AML-193 (cell line): ENCODE results near the gene CHCHD6.

Experiments
- DNase-seq, 2 experiments: peaks; one replicate each; lab custom pipeline; 2025; lab: John Stamatoyannopoulos, UW

CHCHD6 gene

GRCh38 chr3:126994661-126995245, 290.7 kb downstream of the CHCHD6 start:
- no peak for DNase-seq

GRCh38 chr3:126995254-126995780, 291.3 kb downstream of the CHCHD6 start:
- DNase-seq, result no peak

DNA sequence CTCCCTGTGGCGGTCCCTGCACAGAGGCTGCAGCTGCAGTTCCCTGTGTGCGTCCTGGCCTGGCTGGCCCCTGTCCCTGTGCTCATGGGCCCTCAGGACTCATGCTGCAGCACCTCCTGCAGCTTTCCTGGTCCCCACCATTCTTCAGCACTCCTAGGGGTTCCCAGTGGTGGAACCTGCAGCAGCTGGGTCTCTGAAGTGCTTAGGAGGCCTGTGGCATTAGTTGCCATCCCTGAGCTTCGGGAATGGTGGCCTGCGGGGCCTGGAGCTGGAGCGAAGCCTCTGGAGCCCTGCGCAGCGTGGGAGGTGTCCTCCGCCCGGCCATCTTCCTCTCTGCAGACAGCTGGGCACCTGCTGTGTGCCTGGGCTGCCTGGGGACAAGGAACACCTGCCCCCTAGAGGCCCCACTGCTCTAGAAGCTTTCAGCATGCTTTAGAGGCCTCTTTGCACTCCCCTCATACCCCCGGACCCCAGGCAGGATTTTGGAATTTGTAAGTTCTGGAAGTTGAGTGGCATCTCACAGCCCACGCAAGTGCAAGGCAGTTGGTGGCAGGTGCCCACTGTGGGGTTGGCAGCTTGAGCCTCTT, 292.0 kb downstream of the CHCHD6 start:
- DNase-seq, result peak in 1 of 2 experiments; percentile 15

- DNase-seq, result no peak
Observed at GRCh38 chr3:126996905-126997304, 292.9 kb downstream of the CHCHD6 start.

DNA sequence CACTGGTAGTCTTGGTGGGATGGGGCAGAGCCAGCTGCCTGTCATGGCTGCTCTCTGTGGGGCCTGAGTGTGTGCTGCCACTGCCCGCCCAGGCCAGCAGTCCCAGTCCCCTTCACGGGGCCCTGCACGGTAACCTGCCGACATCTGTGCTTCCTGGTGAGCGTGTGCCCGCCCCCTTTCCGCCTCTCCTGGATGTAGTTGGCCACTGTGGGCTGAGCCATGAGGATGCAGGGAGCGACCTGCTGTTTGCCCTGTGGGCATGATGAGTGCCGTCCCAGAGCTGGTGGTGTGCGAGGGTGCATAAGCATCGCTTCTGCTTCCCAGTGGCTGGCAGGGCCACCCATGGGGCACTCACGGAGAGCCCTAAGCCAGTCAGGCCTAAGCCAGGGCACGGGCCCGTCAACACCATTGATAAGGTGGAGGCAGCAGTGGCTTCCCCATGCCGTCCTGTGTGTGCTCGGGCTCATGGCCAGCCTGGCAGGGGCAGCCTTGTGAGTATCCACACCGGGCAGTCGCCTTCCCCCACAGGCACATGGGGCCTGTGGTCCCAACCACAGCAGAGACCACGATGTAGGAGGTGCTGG, 293.5 kb downstream of the CHCHD6 start:
- no peak for DNase-seq

DNA sequence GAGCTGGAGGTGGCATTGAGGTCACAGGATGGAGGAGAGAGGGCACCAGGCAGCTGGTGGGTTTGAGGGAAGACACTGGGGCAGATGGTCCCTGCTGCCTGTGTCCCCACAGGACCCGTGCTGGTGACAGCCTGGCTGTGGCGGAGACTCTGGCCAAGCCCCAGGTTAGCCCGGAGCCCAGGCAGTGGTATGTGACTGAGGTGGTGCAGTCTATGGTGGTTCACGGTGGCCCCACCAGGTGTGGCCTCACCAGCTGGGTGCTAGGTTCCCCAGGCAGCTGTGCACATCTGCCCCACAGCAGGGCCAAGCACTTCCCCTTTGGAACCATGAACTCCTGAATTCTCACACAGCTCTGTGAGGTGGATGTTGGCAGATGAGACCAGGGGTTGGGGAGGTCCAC, 294.3 kb downstream of the CHCHD6 start:
- no peak for DNase-seq

DNA sequence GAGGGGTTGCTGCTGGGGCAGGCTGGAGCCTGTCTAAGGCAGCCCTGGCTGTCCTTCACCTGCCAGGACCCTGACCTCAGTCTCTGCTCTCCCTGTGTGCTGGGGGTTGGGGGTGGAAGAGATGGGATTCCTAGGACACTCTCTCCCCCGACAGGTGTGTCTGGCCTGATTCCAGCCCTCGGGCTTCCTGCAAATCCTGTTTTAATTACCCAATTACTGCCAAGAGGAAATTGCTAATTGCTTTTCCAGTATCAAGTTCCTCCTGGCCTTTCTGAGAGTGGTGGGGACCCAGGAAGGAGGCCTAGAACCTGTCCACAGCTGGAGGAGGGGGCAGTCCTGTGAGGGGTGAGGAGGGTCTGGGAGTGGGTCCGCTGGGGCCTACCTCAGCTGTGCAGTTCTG, 294.7 kb downstream of the CHCHD6 start:
- no peak for DNase-seq

DNA sequence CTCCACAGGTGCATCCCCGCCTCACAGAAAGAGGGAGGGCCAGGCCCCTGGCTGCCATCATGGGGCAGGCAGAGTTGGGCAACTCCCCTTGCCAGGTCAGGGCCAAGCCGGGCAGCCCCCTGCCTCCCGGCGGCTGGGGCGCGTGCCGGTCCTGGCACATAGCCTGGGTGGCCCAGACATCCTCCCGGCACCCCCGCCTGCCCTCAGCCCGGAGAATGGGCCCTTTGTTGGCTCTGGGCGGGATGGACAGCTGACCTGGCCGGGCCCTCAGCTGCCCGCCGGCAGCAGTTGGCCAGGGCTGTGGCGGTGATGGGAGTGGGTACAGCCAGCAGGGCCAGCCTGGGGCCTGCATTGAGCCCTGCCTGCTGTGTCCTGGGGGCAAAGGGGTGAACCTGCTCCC, 295.3 kb downstream of the CHCHD6 start:
- DNase-seq, result no peak

DNA sequence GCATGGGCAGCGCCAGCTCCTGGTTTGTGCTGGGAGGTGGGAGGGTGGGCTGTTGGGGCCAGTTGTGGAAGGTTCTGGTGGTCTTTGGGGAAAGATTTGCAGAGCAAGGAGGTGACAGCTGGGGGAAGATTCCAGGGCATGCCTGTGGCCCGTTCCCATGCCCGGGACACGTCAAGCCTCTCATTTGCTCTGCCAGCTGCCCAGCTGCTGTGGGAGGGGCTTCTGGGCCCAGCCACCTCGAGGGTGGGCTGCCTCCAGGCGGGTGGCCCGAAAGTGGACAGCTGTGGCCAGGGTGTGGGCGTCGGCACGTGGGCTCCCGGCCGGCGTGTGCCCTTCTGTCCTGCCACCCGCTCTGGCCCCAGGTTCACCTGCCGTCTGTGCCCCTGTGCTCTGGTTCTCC, 296.1 kb downstream of the CHCHD6 start:
- no peak for DNase-seq

GRCh38 chr3:127000761-127001160, 296.7 kb downstream of the CHCHD6 start:
- DNase-seq, result no peak

DNA sequence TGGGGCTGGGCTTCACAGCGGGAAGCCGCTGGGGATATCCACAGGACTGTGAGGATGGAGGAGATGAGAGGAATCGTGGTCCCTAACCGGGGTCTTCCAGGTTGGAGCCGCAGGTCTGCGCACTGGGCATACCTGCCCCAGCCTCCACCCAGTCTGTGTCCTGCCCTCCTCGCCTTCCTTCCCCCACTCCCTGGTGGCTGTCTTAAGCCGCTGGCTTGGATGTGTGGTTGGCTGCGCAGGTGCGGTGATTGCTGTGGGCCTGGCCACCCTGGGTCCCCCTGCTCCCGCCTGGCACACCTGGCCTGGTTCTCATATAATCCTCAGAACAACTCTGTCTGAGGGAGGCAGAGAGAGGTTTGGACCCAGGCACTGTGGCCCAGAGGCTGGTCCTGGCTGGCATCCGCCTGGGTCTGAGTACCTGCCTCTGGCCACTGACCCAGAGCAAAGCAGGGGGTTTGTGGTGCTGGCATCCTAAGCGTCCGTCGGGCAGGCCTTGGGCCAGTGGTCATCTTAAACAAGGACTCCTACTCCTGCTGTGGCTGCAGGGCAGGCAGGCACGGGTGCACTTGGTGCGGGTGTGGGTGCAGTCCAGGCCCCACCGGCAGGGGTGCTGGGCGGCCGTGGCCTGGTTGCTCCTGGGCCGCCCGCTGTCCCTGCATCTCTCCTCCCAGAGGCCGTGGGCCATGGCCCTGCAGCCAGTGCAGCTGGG, 297.6 kb downstream of the CHCHD6 start:
- DNase-seq, result no peak

DNA sequence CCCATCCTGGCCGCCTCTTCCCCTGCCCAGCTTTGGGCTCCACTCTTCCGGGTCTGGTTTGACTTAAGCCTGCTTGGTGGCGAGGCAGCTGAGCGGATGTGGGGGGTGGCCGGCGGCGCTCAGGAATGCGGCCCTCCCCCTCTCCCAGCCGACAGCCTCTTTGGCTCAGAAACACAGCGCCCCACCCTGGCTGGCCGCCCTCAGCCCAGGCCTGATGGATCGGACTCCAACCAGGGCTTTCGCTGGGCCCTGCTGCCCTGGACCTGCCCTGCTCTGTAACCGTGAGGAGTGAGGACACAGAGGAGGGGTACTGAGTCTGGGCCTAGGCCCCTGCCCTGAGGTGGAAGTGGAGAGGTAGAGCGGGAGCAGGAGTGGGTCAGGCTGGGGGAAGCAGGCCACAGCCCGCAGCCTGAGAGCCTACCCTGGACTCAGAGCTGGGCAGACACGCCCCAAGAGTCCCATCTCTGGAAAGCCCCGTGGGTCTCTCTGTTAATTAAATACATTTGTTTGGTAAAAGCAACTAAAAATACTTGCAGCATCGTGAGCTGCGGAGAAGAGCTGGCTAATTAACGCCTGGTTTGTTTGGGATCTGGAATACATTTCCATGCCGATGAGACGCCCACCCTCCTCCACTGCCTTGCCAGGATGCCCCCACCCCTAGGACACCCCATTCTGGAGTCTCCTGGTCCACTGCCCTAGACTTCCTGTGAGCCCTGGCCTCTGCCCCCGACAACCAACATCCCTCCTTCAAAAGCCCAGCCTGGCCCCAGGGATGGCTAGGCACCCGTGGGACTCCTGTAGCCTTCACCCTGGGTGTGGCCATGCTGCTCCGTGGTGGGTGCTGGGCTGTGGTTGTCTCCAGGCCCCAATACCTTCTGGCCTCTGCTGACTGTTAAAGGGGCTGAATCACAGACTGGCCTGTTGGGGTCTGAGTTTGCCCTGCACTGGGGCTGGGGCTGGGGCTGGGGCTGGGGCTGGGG, 298.4 kb downstream of the CHCHD6 start:
- no peak for DNase-seq

GRCh38 chr3:127003175-127003555, 299.1 kb downstream of the CHCHD6 start:
- no peak for DNase-seq

DNA sequence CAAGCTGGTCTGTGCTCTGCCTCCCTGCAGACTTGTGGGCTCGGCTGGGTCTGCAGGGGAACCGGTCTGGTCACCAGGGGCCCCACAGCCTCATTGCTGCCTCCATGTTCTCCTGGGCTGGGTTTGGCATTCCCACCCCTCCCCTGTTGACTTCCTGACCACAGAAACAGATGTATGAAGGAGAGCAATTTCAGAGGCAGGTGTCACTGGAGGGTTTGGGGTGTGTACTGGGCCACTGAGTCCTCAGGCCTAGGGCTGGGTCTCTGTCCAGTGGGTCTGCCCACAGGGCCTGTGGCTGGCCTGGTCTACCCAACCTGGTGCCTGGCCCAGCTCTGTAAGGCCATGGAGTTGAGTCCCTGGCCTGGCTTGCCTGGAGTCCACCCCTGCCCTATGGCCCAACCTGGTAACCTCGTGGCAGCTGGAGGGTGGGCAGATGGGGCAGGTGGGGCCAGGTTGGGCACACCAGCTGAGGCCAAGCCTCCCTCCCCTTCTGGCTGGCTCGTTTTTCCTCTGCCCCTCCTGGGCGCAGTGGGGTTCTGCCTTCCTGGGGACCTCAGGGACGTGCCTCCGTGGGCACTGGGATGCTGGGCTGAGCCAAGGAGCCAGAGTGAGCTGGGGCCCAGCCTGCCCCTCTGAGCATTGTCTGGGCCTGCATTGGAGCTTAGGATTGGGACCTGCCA, 299.7 kb downstream of the CHCHD6 start:
- no peak for DNase-seq

GRCh38 chr3:127004641-127005397, 300.8 kb downstream of the CHCHD6 start:
- no peak for DNase-seq

DNA sequence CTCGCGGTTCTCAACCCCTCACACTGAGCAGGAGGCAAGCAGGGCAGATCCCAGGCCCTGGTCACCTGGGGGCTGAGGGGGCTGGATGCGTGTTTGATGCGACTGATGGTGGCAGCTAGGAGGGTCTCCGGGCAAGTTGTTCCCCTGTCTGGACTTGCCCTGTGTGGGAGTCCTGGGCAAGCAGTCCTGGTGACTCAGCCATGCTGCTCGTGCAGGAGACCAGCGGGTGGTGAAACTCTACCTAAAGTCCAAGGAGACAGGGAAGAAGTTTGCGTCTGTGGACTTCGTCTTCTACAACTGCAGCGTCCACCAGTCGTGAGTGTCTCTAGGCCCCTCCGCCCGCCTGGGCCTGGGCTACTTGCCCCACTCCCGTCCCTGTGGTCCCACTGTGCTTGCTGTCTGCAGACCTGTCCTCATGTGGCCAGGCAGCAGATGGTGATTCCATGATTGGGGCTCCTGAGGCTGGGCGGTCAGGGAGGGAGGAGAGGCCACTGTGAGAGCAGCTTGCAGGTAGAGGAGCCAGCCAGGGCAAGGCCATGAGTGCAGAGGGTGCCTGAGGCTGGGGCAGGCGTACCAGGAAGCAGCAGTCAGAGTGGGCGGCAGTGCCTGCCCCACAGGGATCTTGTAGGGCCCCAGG, 301.9 kb downstream of the CHCHD6 start:
- no peak for DNase-seq

DNA sequence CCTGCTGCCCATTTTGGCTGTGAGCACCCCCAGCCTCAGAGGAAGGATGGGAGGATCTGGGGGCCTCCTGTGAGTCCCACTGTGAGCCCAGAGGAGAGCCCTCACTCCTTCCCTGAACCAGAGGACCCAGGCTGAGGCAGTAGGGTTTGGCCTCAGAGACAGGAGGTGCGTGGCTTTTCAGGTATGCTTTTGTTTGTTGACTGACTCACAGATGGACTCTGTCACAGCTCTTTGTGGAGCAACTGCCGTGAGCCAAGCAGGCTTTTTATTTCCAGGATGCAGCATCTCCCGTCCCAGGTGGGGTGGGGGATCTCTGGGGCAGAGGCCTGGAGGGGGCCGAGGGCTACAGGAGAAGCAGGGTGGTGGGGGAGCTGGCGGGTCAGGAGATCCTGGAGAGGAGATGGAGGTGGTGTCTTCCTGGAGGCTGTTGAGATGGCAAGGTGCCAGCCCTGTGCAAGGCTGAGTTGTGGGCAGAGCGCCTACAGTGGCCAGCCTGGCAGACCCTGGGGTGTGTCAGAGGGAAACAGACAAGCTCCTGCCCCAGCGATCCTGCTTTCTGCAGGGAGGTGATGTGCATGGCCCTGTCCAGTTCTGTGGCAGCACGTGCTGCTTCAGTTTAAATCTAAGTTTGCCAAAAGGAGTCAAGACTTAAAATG, 302.9 kb downstream of the CHCHD6 start:
- no peak for DNase-seq

DNA sequence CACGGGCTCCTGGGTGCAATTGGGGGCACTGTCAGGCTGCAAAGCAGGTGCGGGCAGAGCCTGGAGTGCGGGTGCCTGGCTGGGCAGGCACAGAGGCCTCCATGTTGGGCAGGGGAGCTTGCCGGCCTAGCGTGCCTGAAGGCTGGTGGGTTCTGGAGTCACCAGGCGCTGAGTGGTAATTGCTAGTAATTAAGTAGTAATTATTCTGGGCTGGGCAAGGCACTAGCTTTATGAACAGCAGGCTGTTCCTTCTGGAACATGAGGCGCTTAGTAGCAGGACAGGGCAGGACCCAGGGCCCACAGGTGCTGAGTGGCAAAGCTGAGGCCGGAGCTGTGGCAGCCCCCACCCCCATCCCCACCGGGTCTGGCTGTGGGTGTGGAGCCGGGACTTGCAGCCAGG, 304.2 kb downstream of the CHCHD6 start:
- no peak for DNase-seq

- DNase-seq, result no peak
Observed at GRCh38 chr3:127009531-127009930, 305.5 kb downstream of the CHCHD6 start.
